Measurements from ENCODE around the gene GPR161. TPM values are rescaled to one million over a fixed set of nuclear protein-coding genes. Genes with fewer than 3 reads are reported as not detected.

GPR161 gene
- total and polyA plus RNA-seq, 9 of the 15 experiments (the other 6 are each of a cell fraction or from before 2014, with no cell fraction given) = 0.15 to 2.4 (median 0.76) TPM

DNA sequence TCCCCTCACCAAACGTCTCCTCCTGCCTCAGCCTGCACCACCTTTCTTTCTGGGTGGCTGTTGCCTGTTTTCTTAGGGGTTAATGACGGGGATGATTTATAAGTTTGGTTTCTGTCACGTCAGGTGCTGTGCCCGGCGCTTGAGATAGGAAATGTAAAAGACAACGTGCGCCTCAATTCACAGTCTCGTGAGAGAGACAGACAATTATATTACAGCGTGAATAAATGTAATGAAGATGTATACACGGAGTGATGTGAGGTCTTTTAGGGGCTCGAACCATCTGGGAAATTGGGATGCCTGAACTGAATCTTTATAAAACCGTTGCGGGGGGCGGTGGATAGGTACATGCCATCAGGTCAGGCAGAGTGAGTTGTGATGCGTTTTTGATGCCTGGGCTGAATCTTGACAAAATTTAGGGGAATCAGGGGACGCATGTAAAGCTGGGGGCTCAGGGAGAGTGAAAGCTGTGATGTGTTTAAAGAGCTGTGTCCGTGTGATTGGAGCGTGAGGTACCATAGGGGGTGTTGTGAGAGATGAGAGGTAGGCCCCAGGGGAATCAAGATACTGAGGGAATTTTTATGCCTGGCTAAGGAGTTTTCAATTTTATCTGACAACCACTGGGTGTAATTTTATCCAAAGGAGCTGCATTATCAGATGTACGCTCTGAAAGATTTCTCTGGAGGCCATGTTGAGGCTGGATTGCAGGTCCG lies 42.9 kb upstream of the GPR161 start (continued):
- TF ChIP-seq, protein P1, sequence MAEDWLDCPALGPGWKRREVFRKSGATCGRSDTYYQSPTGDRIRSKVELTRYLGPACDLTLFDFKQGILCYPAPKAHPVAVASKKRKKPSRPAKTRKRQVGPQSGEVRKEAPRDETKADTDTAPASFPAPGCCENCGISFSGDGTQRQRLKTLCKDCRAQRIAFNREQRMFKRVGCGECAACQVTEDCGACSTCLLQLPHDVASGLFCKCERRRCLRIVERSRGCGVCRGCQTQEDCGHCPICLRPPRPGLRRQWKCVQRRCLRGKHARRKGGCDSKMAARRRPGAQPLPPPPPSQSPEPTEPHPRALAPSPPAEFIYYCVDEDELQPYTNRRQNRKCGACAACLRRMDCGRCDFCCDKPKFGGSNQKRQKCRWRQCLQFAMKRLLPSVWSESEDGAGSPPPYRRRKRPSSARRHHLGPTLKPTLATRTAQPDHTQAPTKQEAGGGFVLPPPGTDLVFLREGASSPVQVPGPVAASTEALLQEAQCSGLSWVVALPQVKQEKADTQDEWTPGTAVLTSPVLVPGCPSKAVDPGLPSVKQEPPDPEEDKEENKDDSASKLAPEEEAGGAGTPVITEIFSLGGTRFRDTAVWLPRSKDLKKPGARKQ (CRISPR knock-in tag; IDR thresholded peaks at IDR 0.05) = no peak
- no peak for TF ChIP-seq ARID1B (IDR thresholded peaks at IDR 0.05)
- TF ChIP-seq, protein P2, sequence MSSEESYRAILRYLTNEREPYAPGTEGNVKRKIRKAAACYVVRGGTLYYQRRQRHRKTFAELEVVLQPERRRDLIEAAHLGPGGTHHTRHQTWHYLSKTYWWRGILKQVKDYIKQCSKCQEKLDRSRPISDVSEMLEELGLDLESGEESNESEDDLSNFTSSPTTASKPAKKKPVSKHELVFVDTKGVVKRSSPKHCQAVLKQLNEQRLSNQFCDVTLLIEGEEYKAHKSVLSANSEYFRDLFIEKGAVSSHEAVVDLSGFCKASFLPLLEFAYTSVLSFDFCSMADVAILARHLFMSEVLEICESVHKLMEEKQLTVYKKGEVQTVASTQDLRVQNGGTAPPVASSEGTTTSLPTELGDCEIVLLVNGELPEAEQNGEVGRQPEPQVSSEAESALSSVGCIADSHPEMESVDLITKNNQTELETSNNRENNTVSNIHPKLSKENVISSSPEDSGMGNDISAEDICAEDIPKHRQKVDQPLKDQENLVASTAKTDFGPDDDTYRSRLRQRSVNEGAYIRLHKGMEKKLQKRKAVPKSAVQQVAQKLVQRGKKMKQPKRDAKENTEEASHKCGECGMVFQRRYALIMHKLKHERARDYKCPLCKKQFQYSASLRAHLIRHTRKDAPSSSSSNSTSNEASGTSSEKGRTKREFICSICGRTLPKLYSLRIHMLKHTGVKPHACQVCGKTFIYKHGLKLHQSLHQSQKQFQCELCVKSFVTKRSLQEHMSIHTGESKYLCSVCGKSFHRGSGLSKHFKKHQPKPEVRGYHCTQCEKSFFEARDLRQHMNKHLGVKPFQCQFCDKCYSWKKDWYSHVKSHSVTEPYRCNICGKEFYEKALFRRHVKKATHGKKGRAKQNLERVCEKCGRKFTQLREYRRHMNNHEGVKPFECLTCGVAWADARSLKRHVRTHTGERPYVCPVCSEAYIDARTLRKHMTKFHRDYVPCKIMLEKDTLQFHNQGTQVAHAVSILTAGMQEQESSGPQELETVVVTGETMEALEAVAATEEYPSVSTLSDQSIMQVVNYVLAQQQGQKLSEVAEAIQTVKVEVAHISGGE (CRISPR knock-in tag; IDR thresholded peaks at IDR 0.05) = no peak
- no peak for TF ChIP-seq HMGN3 (IDR thresholded peaks at IDR 0.05; ENCODE audit: borderline replicate concordance, extremely low read depth, insufficient read length, low read depth, low read length)
- TF ChIP-seq, protein P3, sequence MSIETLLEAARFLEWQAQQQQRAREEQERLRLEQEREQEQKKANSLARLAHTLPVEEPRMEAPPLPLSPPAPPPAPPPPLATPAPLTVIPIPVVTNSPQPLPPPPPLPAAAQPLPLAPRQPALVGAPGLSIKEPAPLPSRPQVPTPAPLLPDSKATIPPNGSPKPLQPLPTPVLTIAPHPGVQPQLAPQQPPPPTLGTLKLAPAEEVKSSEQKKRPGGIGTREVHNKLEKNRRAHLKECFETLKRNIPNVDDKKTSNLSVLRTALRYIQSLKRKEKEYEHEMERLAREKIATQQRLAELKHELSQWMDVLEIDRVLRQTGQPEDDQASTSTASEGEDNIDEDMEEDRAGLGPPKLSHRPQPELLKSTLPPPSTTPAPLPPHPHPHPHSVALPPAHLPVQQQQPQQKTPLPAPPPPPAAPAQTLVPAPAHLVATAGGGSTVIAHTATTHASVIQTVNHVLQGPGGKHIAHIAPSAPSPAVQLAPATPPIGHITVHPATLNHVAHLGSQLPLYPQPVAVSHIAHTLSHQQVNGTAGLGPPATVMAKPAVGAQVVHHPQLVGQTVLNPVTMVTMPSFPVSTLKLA (conservative IDR thresholded peaks at IDR 0.05) = peak in 1 of 2 experiments; percentile 8; a peak in 1 of 4 replicates
- 0 out of 2 replicates have a peak, but pooled peaks have one; percentile 33 for TF ChIP-seq ZNF175 (CRISPR knock-in tag; IDR thresholded peaks at IDR 0.05; ENCODE audit: low read depth)
- no peak for TF ChIP-seq TCF7 (IDR thresholded peaks at IDR 0.05; ENCODE audit: borderline replicate concordance)
- TF ChIP-seq, protein P4, sequence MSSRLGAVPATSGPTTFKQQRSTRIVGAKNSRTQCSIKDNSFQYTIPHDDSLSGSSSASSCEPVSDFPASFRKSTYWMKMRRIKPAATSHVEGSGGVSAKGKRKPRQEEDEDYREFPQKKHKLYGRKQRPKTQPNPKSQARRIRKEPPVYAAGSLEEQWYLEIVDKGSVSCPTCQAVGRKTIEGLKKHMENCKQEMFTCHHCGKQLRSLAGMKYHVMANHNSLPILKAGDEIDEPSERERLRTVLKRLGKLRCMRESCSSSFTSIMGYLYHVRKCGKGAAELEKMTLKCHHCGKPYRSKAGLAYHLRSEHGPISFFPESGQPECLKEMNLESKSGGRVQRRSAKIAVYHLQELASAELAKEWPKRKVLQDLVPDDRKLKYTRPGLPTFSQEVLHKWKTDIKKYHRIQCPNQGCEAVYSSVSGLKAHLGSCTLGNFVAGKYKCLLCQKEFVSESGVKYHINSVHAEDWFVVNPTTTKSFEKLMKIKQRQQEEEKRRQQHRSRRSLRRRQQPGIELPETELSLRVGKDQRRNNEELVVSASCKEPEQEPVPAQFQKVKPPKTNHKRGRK (tag; IDR thresholded peaks at IDR 0.05) = no peak
- TF ChIP-seq, protein P5, sequence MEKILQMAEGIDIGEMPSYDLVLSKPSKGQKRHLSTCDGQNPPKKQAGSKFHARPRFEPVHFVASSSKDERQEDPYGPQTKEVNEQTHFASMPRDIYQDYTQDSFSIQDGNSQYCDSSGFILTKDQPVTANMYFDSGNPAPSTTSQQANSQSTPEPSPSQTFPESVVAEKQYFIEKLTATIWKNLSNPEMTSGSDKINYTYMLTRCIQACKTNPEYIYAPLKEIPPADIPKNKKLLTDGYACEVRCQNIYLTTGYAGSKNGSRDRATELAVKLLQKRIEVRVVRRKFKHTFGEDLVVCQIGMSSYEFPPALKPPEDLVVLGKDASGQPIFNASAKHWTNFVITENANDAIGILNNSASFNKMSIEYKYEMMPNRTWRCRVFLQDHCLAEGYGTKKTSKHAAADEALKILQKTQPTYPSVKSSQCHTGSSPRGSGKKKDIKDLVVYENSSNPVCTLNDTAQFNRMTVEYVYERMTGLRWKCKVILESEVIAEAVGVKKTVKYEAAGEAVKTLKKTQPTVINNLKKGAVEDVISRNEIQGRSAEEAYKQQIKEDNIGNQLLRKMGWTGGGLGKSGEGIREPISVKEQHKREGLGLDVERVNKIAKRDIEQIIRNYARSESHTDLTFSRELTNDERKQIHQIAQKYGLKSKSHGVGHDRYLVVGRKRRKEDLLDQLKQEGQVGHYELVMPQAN (IDR thresholded peaks at IDR 0.05; ENCODE audit: borderline replicate concordance) = no peak; the same call in 1 of the 2 replicates
- TF ChIP-seq, protein P6, sequence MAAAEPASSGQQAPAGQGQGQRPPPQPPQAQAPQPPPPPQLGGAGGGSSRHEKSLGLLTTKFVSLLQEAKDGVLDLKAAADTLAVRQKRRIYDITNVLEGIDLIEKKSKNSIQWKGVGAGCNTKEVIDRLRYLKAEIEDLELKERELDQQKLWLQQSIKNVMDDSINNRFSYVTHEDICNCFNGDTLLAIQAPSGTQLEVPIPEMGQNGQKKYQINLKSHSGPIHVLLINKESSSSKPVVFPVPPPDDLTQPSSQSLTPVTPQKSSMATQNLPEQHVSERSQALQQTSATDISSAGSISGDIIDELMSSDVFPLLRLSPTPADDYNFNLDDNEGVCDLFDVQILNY (CRISPR knock-in tag; IDR thresholded peaks at IDR 0.05) = no peak
- TF ChIP-seq, protein P7, sequence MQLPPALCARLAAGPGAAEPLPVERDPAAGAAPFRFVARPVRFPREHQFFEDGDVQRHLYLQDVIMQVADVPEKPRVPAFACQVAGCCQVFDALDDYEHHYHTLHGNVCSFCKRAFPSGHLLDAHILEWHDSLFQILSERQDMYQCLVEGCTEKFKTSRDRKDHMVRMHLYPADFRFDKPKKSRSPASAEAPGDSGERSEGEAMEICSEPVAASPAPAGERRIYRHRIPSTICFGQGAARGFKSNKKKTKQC (CRISPR knock-in tag; IDR thresholded peaks at IDR 0.05) = no peak

Measured in K562 (cell line).